ENCODE data around the gene LRRC27.

DNA sequence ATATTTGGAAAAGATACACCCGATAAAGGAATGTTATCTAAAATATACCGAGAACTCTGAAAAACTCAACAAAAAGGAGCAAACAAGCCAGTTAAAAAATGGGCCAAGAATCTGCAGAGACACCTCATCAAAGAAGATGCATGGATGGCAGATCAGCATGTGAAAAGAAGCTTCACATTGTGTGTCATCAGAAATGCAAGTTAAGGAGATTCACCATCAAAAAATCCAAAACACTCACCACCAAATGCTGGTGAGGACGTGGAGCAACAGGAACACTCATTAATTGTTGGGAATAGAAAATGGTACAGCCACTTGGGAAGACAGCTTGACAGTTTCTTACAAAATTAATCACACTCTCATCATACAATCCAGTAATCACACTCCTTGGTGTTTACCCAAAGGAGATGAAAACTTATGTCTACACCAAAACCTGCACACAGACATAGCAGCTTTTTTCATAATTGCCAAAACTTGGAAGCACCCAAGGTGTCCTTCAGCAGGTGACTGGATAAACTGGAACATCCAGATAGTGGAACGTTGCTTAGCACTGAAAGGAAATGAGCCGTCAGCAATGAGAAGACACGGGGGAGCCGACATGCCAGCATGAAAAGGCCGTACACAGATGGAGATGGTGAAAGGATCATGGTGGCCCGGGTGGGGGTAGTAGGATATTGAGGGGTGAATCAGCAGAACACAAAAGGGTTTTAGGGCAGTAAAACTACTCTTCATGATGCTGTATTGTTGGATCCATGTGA is 37.1 kb downstream of the LRRC27 start:
- TF ChIP-seq, protein P1, sequence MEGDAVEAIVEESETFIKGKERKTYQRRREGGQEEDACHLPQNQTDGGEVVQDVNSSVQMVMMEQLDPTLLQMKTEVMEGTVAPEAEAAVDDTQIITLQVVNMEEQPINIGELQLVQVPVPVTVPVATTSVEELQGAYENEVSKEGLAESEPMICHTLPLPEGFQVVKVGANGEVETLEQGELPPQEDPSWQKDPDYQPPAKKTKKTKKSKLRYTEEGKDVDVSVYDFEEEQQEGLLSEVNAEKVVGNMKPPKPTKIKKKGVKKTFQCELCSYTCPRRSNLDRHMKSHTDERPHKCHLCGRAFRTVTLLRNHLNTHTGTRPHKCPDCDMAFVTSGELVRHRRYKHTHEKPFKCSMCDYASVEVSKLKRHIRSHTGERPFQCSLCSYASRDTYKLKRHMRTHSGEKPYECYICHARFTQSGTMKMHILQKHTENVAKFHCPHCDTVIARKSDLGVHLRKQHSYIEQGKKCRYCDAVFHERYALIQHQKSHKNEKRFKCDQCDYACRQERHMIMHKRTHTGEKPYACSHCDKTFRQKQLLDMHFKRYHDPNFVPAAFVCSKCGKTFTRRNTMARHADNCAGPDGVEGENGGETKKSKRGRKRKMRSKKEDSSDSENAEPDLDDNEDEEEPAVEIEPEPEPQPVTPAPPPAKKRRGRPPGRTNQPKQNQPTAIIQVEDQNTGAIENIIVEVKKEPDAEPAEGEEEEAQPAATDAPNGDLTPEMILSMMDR (IDR thresholded peaks at IDR 0.05; ENCODE audit: low read length), result no peak
- no peak for TF ChIP-seq EZH2 (IDR thresholded peaks at IDR 0.05; ENCODE audit: borderline replicate concordance, low read length)

All from OCI-LY1 (cell line).